Gastroesophageal sphincter (tissue), 4 donors: ENCODE results near the gene SERINC4. TPM values are rescaled to one million over a fixed set of nuclear protein-coding genes. Genes with fewer than 3 reads are reported as not detected.
A peak's percentile ranks its signal among the peaks of the same experiment; 100 is the strongest.
"Not testable (repeated sequence)": the region's sequence is repeated elsewhere in the genome, so short reads cannot be mapped to it uniquely, and the experiment has no call there.

Experiments used
- ATAC-seq: fragments of 150-250 bp; one replicate; pipeline ENCODE4 v1.9.1; 2016; ENCODE audit warnings: mild to moderate bottlenecking, moderate library complexity
- H3K27ac ChIP-seq, 4 donors: fragments of 200-600 bp; sonication (generic) in 3 of 4; 1 replicate in 3 of 4; 2 replicates in 1 of 4; pipeline ENCODE4 v1.5.1; 2016 to 2019
- H3K27me3 ChIP-seq: fragments of 200-600 bp; sonication (generic); one replicate; pipeline ENCODE4 v1.5.1; 2019
- H3K36me3 ChIP-seq, 2 donors: fragments of 200-600 bp; sonication (generic); one replicate each; pipeline ENCODE4 v1.5.1; 2019; ENCODE audit warnings: control low read depth in 1 of 2
- H3K4me1 ChIP-seq, 3 donors: fragments of 200-600 bp; sonication (generic); 1 replicate in 2 of 3; 2 replicates in 1 of 3; pipeline ENCODE4 v1.5.1; 2016 to 2019; ENCODE audit warnings: control low read depth in 2 of 3
- H3K4me3 ChIP-seq, 2 donors: fragments of 200-600 bp; sonication (generic); one replicate each; pipeline ENCODE4 v1.5.1; 2019; ENCODE audit warnings: mild to moderate bottlenecking in 1 of 2, moderate library complexity in 1 of 2
- H3K9me3 ChIP-seq, 3 donors: fragments of 200-600 bp; sonication (generic); one replicate each; pipeline ENCODE4 v1.5.1; 2017 to 2019; ENCODE audit warnings: control low read depth in 2 of 3
- CTCF ChIP-seq, 4 experiments: fragments of 200-600 bp in 2 of 4; fragments of 450-650 bp in 2 of 4; sonication (generic) in 1 of 4; IDR thresholded peaks; one replicate each; pipeline ENCODE4 v1.5.1; 2017 to 2019; ENCODE audit warnings: antibody characterized with exemption in 4 of 4, mild to moderate bottlenecking in 2 of 4, moderate library complexity in 2 of 4
- EP300 ChIP-seq: sonication (generic); formaldehyde crosslinking; IDR thresholded peaks from one replicate; pipeline ENCODE4 v1.6.1; 2017; ENCODE audit warnings: antibody characterized with exemption, mild to moderate bottlenecking
- POLR2A ChIP-seq, 2 donors: fragments of 450-650 bp; IDR thresholded peaks; one replicate each; pipeline ENCODE4 v1.6.1; 2017; ENCODE audit warnings: antibody characterized with exemption in 2 of 2, mild to moderate bottlenecking in 2 of 2, moderate library complexity in 1 of 2
- POLR2AphosphoS5 ChIP-seq: sonication (generic); formaldehyde crosslinking; IDR thresholded peaks from one replicate; pipeline ENCODE4 v1.6.1; 2017; ENCODE audit warnings: antibody characterized with exemption
- WGBS, 2 donors: methylation state at CpG; one replicate each; pipeline ENCODE4 v1.1.5; 2018; ENCODE audit warnings: low coverage in 1 of 2; 5-methylcytosine and 5-hydroxymethylcytosine counted together
- total RNA-seq, 4 donors: library from RNA; depleted of rRNA; stranded (reverse); fragments of >200 nt; gene quantifications; one replicate each; pipeline ENCODE4 v1.1.0, GENCODE V29; 2016

Gene SERINC4
- total RNA-seq = under 1 TPM in 1 of 4 donors, not detected in 3; 0.39 TPM

GRCh38 chr15:43799945-43800285 lies at the start of gene SERINC4:
SERINC4 (minus strand) TSS chr15:43800220; CDS start chr15:43799986, 234 bp downstream.
- H3K9me3 ChIP-seq = no peaks in the 10 kb centered on the region
- peaks cover 2 to 66% (median 14%) of the 10 kb centered on the region in 3 donors for H3K4me1 ChIP-seq
- ATAC-seq = peak; percentile 8
- H3K4me3 ChIP-seq = peak within 1 kb of the TSS; percentile 75 to 89
- peaks cover 0 to 87% of the 10 kb centered on the region in 2 donors for H3K36me3 ChIP-seq
- TF ChIP-seq POLR2A (IDR thresholded peaks at IDR 0.05) = no peak
- no peak for TF ChIP-seq CTCF (IDR thresholded peaks at IDR 0.05)
- no peak for TF ChIP-seq EP300
- TF ChIP-seq POLR2AphosphoS5 = no peak
- WGBS, 2 donors = 100% methylated on average over 2 of the region's 8 CpGs; no CpG with 5 or more reads in 1 of the 2 donors
- peak within 1 kb of the TSS; percentile 72 to 93 (median 92) for H3K27ac ChIP-seq
- no peaks in the 10 kb centered on the region for H3K27me3 ChIP-seq

- Histone ChIP-seq H3K4me3 (no peak overlapping the region), H3K9me3 (no peaks in the 10 kb centered on the region), H3K27me3 (no peaks in the 10 kb centered on the region), H3K27ac (no peak overlapping the region), H3K4me1 (no peaks in the 10 kb centered on the region), H3K36me3 (peaks cover 0 to 73% of the 10 kb centered on the region in 2 donors)
- ATAC-seq = no peak
- TF ChIP-seq POLR2A (IDR thresholded peaks at IDR 0.05) (no peak), CTCF (IDR thresholded peaks at IDR 0.05) (no peak), POLR2AphosphoS5 (no peak), EP300 (no peak)
These were observed 45.4 kb upstream of the SERINC4 start for GRCh38 chr15:43845421-43845820.

- H3K36me3 ChIP-seq = peaks cover 0 to 29% of the 10 kb centered on the region in 2 donors
- not testable (repeated sequence) for H3K27me3 ChIP-seq, H3K4me3 ChIP-seq, H3K4me1 ChIP-seq, H3K27ac ChIP-seq, ATAC-seq, H3K9me3 ChIP-seq
- 92 to 100% methylated on average over 2 to 3 of the region's 6 CpGs for WGBS, 2 donors
These were observed 32.5 kb upstream of the SERINC4 start for GRCh38 chr15:43832485-43832884.

GRCh38 chr15:43831519-43832052 lies 31.6 kb upstream of the SERINC4 start:
- Histone ChIP-seq H3K4me1 (peaks cover 0 to 17% (median 0%) of the 10 kb centered on the region in 3 donors), H3K36me3 (peaks cover 0 to 20% of the 10 kb centered on the region in 2 donors)
- H3K4me3 ChIP-seq, H3K9me3 ChIP-seq, H3K27ac ChIP-seq, H3K27me3 ChIP-seq, ATAC-seq: not testable (repeated sequence)
- WGBS, 2 donors = 87 to 90% methylated on average over 6 to 12 of the region's 14 CpGs

- ATAC-seq, H3K27me3 ChIP-seq, H3K9me3 ChIP-seq, H3K27ac ChIP-seq, H3K4me3 ChIP-seq: not testable (repeated sequence)
- 90 to 93% methylated on average over 3 to 7 of the region's 9 CpGs for WGBS, 2 donors
- peaks cover 0 to 24% (median 4%) of the 10 kb centered on the region in 3 donors for H3K4me1 ChIP-seq
- peaks cover 0 to 12% of the 10 kb centered on the region in 2 donors for H3K36me3 ChIP-seq
These were observed 30.8 kb upstream of the SERINC4 start for GRCh38 chr15:43830691-43831275.

- H3K27me3 ChIP-seq, H3K36me3 ChIP-seq, H3K9me3 ChIP-seq, ATAC-seq, H3K27ac ChIP-seq, H3K4me3 ChIP-seq: not testable (repeated sequence)
- 100% methylated on average over 3 of the region's 9 CpGs; no CpG with 5 or more reads in 1 of the 2 donors for WGBS, 2 donors
- H3K4me1 ChIP-seq = peaks cover 0 to 27% (median 4%) of the 10 kb centered on the region in 3 donors
These were observed 30.0 kb upstream of the SERINC4 start for GRCh38 chr15:43829951-43830540.

- Histone ChIP-seq H3K36me3 (no peaks in the 10 kb centered on the region), H3K27me3 (no peaks in the 10 kb centered on the region), H3K9me3 (no peaks in the 10 kb centered on the region), H3K4me1 (peaks cover 4 to 39% (median 10%) of the 10 kb centered on the region in 3 donors), H3K4me3 (no peak overlapping the region), H3K27ac (peak overlapping the region in 3 of 4 donors; percentile 82 to 84 (median 84))
- no peak for ATAC-seq
- TF ChIP-seq CTCF (IDR thresholded peaks at IDR 0.05) (no peak), EP300 (no peak), POLR2AphosphoS5 (no peak), POLR2A (IDR thresholded peaks at IDR 0.05) (no peak)
- WGBS, 2 donors = 42 to 47% methylated on average over 6 of the region's 6 CpGs
These were observed 28.1 kb upstream of the SERINC4 start for GRCh38 chr15:43828061-43828657.
